HepG2 (cell line): ENCODE results near the gene STAT4. TPM values are rescaled to one million over a fixed set of nuclear protein-coding genes. Genes with fewer than 3 reads are reported as not detected.

ENCODE experiments used
- ATAC-seq: fragments of 200-7000 bp; cut with Tn5 transposase; 3 replicates; pipeline ENCODE4 v1.9.1; 2020; ENCODE audit warnings: mild to moderate bottlenecking, moderate library complexity
- BruUV-seq: library from RNA; stranded (reverse); fragments of 400-500 nt; replicated peaks from 2 replicates; lab custom pipeline; 2021; lab: Mats Ljungman, UMichigan
- CTCF ChIA-PET: fragments of 300-600 bp; formaldehyde crosslinking; extraction: SDS; loops from one replicate; lab custom pipeline; 2021; ENCODE audit warnings: low total read pairs, inconsistent platforms, low intra/inter-chr PET ratio; lab: Yijun Ruan, JAX
- POLR2A ChIA-PET: fragments of 350-600 bp; sonication (Branson Sonifier 250); formaldehyde crosslinking; loops from one replicate; lab custom pipeline; 2020; ENCODE audit warnings: antibody characterized with exemption, inconsistent platforms; lab: Yijun Ruan, JAX
- DNase-seq: peaks from one replicate; pipeline ENCODE4 v3.0.0-alpha.2; 2015; ENCODE audit warnings: low spot score
- FAIRE-seq: peaks from 3 replicates; lab custom pipeline; 2011; peaks lifted over from hg19 to GRCh38; lab: Jason Lieb, UNC
- H2AFZ ChIP-seq: one replicate; pipeline ENCODE4 v1.6.1; 2011; ENCODE audit warnings: low read length, inconsistent platforms
- H3K27ac ChIP-seq: fragments of 300-600 bp; 3 replicates; pipeline ENCODE4 v1.8.0; 2011; ENCODE audit warnings: mixed run types, mild to moderate bottlenecking, mixed read lengths, low read length, inconsistent platforms; ENCODE audit not compliant: insufficient read depth; ENCODE audit errors: extremely low read length
- H3K27me3 ChIP-seq, 2 experiments: fragments of 200-600 bp in 1 of 2; 2 replicates in 1 of 2; 3 replicates in 1 of 2; pipeline versions ENCODE4 v1.6.0 to v1.8.0; 2011; ENCODE audit warnings: low read length in 2 of 2, mild to moderate bottlenecking in 2 of 2, moderate library complexity in 2 of 2, inconsistent platforms in 1 of 2; ENCODE audit not compliant: insufficient read depth in 2 of 2, control insufficient read depth in 1 of 2
- H3K36me3 ChIP-seq, 2 experiments: fragments of 200-600 bp in 1 of 2; replicated peaks in 1 of 2; 2 replicates in 1 of 2; 3 replicates in 1 of 2; pipeline versions ENCODE4 v1.5.1 to v1.8.0; 2011; ENCODE audit warnings: low read length in 2 of 2, inconsistent platforms in 1 of 2; ENCODE audit not compliant: insufficient read depth in 2 of 2, control insufficient read depth in 1 of 2
- H3K4me1 ChIP-seq: 2 replicates; pipeline ENCODE4 v1.5.1; 2012; ENCODE audit warnings: low read length, inconsistent platforms; ENCODE audit not compliant: insufficient read depth
- H3K4me2 ChIP-seq: 2 replicates; pipeline ENCODE4 v1.6.0; 2011; ENCODE audit warnings: low read depth, low read length, inconsistent platforms
- H3K4me3 ChIP-seq, 3 experiments: fragments of 200-600 bp in 1 of 3; sonication (generic), shearing (Covaris generic) in 1 of 3; replicated peaks in 1 of 3; 2 replicates each; pipeline ENCODE4 v1.5.1; 2011 to 2016; ENCODE audit warnings: low read length in 3 of 3, inconsistent platforms in 2 of 3, low read depth in 2 of 3, mild to moderate bottlenecking in 2 of 3, control low read depth in 1 of 3, mixed read lengths in 1 of 3; ENCODE audit not compliant: insufficient read depth in 1 of 3
- H3K79me2 ChIP-seq: one replicate; pipeline ENCODE4 v1.6.1; 2011; ENCODE audit warnings: low read length, inconsistent platforms; ENCODE audit not compliant: insufficient read depth
- H3K9ac ChIP-seq: 2 replicates; pipeline ENCODE4 v1.6.0; 2011; ENCODE audit warnings: mild to moderate bottlenecking, low read depth, low read length, inconsistent platforms; ENCODE audit not compliant: insufficient read depth
- H3K9me3 ChIP-seq: 2 replicates; pipeline ENCODE4 v1.5.1; 2012; ENCODE audit warnings: mild to moderate bottlenecking, low read length
- H4K20me1 ChIP-seq: 2 replicates; pipeline ENCODE4 v1.6.0; 2011; ENCODE audit warnings: inconsistent platforms, mild to moderate bottlenecking, low read length, moderate library complexity; ENCODE audit not compliant: insufficient read depth
- ATRX ChIP-seq: sonication (generic); formaldehyde crosslinking; IDR thresholded peaks from 2 replicates; pipeline ENCODE4 v1.4.0; 2020; ENCODE audit warnings: missing genetic modification reagents, borderline replicate concordance
- CHD2 ChIP-seq: IDR thresholded peaks from 2 replicates; pipeline ENCODE4 v1.6.1; 2011; ENCODE audit warnings: low read depth, low read length, improper control_type of control experiment
- EEA1 ChIP-seq: sonication (generic); formaldehyde crosslinking; IDR thresholded peaks from 2 replicates; pipeline ENCODE4 v1.5.1; 2020; ENCODE audit warnings: mild to moderate bottlenecking, missing genetic modification reagents, borderline replicate concordance
- HDAC2 ChIP-seq: sonication (generic); formaldehyde crosslinking; IDR thresholded peaks from 2 replicates; pipeline ENCODE4 v1.4.0; 2020; ENCODE audit warnings: missing genetic modification reagents
- POLR2AphosphoS2 ChIP-seq: IDR thresholded peaks from 2 replicates; pipeline ENCODE4 v1.6.1; 2011; ENCODE audit warnings: low read depth, low read length, improper control_type of control experiment
- SAP130 ChIP-seq: IDR thresholded peaks from 2 replicates; pipeline ENCODE4 v1.6.1; 2016; ENCODE audit warnings: low read depth
- ZNF274 ChIP-seq: sonication (generic); formaldehyde crosslinking; IDR thresholded peaks from 2 replicates; pipeline ENCODE4 v1.5.1; 2020; ENCODE audit warnings: mild to moderate bottlenecking, missing genetic modification reagents
- ZNF792 ChIP-seq: IDR thresholded peaks from 2 replicates; pipeline ENCODE4 v1.6.1; 2016
- WGBS: methylation state at CpG from one replicate; pipeline ENCODE4 v1.1.6; 2017; ENCODE audit warnings: low lambda C conversion rate; 5-methylcytosine and 5-hydroxymethylcytosine counted together
- in situ Hi-C: cut with HindIII; loops from 2 replicates; pipeline ENCODE4 v1.10.0; 2017; ENCODE audit warnings: low pct_unique_long_range_greater_than_20kb; ENCODE audit not compliant: extremely low pct_ligation_motif_present
- intact Hi-C: fragments of 100-400 bp; cut with micrococcal nuclease; formaldehyde crosslinking; loops from one replicate; pipeline ENCODE4 v1.10.0; 2022; ENCODE audit not compliant: unreplicated experiment
- polyA plus RNA-seq, 8 experiments: library from polyadenylated mRNA; depleted of rRNA in 3 of 8; stranded (reverse) in 7 of 8; unstranded in 1 of 8; fragments of >200 nt; fragmentation: Illumina TruSeq in 4 of 8; extraction: Trizol in 4 of 8; gene quantifications; 2 replicates each; pipeline versions ENCODE4 v1.2.1 to v1.2.3, GENCODE V29; 2011 to 2016; ENCODE audit warnings: low read depth in 4 of 8, missing spikeins in 1 of 8, mixed read lengths in 1 of 8; ENCODE audit not compliant: insufficient read depth in 1 of 8
- total RNA-seq, 5 experiments: library from RNA; depleted of rRNA; stranded (reverse); fragments of >200 nt; fragmentation: Illumina TruSeq; extraction: Trizol; gene quantifications; 2 replicates each; pipeline ENCODE4 v1.2.3, GENCODE V29; 2016; ENCODE audit warnings: low read depth in 1 of 5
- TF ChIP-seq, protein P1 (sequence below): sonication (generic); formaldehyde crosslinking; IDR thresholded peaks from 2 replicates; pipeline ENCODE4 v1.4.0; 2020; ENCODE audit warnings: low read depth, mild to moderate bottlenecking, missing genetic modification reagents
- TF ChIP-seq, protein P2 (sequence below): fragments of 450-650 bp; IDR thresholded peaks from 2 replicates; pipeline ENCODE4 v1.6.1; 2017
- TF ChIP-seq, protein P3 (sequence below): sonication (generic); formaldehyde crosslinking; IDR thresholded peaks from 2 replicates; pipeline ENCODE4 v1.4.0; 2020; ENCODE audit warnings: missing genetic modification reagents

STAT4 gene
- total and polyA plus RNA-seq, 2 of the 13 experiments (the other 11 are each of a cell fraction or from before 2014, with no cell fraction given) = 0.37 TPM; not detected in 1

GRCh38 chr2:191149391-191149790 is 1.4 kb downstream of the STAT4 start:
- Histone ChIP-seq H3K36me3 (no peaks in the 10 kb centered on the region), H3K9me3 (no peaks in the 10 kb centered on the region), H3K9ac (no peak overlapping the region), H3K27me3 (peaks cover 0 to 35% of the 10 kb centered on the region in 2 experiments; a peak in 4 of 5 replicates), H3K4me2 (no peak overlapping the region), H3K4me3 (no peak overlapping the region), H4K20me1 (no peaks in the 10 kb centered on the region), H3K27ac (no peak overlapping the region), H2AFZ (no peak overlapping the region), H3K79me2 (no peaks in the 10 kb centered on the region), H3K4me1 (peaks cover 10% of the 10 kb centered on the region)
- BruUV-seq = no TSS peak
- in situ Hi-C loops (no loop called here), intact Hi-C loops (no loop called here)
- WGBS = 61% methylated on average over 4 of the region's 4 CpGs
- ChIA-PET CTCF (no interaction called here), POLR2A (no interaction called here)
- DNase-seq (no peak), ATAC-seq (no peak), FAIRE-seq (no peak)
- TF ChIP-seq ZNF274 (CRISPR knock-in tag) = no peak
- no peak for TF ChIP-seq SAP130 (CRISPR knock-in tag)
- TF ChIP-seq CHD2 = no peak
- TF ChIP-seq ATRX (CRISPR knock-in tag) = no peak
- TF ChIP-seq EEA1 = no peak
- no peak for TF ChIP-seq ZNF792 (CRISPR knock-in tag)
- TF ChIP-seq, protein P1, sequence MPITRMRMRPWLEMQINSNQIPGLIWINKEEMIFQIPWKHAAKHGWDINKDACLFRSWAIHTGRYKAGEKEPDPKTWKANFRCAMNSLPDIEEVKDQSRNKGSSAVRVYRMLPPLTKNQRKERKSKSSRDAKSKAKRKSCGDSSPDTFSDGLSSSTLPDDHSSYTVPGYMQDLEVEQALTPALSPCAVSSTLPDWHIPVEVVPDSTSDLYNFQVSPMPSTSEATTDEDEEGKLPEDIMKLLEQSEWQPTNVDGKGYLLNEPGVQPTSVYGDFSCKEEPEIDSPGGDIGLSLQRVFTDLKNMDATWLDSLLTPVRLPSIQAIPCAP (CRISPR knock-in tag) = no peak
- TF ChIP-seq, protein P2, sequence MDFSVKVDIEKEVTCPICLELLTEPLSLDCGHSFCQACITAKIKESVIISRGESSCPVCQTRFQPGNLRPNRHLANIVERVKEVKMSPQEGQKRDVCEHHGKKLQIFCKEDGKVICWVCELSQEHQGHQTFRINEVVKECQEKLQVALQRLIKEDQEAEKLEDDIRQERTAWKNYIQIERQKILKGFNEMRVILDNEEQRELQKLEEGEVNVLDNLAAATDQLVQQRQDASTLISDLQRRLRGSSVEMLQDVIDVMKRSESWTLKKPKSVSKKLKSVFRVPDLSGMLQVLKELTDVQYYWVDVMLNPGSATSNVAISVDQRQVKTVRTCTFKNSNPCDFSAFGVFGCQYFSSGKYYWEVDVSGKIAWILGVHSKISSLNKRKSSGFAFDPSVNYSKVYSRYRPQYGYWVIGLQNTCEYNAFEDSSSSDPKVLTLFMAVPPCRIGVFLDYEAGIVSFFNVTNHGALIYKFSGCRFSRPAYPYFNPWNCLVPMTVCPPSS = no peak
- no peak for TF ChIP-seq POLR2AphosphoS2
- TF ChIP-seq, protein P3, sequence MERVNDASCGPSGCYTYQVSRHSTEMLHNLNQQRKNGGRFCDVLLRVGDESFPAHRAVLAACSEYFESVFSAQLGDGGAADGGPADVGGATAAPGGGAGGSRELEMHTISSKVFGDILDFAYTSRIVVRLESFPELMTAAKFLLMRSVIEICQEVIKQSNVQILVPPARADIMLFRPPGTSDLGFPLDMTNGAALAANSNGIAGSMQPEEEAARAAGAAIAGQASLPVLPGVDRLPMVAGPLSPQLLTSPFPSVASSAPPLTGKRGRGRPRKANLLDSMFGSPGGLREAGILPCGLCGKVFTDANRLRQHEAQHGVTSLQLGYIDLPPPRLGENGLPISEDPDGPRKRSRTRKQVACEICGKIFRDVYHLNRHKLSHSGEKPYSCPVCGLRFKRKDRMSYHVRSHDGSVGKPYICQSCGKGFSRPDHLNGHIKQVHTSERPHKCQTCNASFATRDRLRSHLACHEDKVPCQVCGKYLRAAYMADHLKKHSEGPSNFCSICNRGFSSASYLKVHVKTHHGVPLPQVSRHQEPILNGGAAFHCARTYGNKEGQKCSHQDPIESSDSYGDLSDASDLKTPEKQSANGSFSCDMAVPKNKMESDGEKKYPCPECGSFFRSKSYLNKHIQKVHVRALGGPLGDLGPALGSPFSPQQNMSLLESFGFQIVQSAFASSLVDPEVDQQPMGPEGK (CRISPR knock-in tag) = no peak
- no peak for TF ChIP-seq HDAC2 (CRISPR knock-in tag)
